ENCODE measurements around the gene SLC6A11.

Gene SLC6A11

GRCh38 chr3:10780922-10781321 lies 35.1 kb upstream of the SLC6A11 start:
- Mint-ChIP-seq H3K27me3 (peaks cover 13% of the 10 kb centered on the region), H3K27ac (no peak overlapping the region), H3K9me3 (no peaks in the 10 kb centered on the region), H3K36me3 (no peaks in the 10 kb centered on the region), H3K4me3 (no peak overlapping the region), H3K4me1 (no peaks in the 10 kb centered on the region)

- H3K9me3 Mint-ChIP-seq, result no peaks in the 10 kb centered on the region
- no peaks in the 10 kb centered on the region for H3K36me3 Mint-ChIP-seq
Observed at GRCh38 chr3:10781981-10782380, 34.0 kb upstream of the SLC6A11 start.

GRCh38 chr3:10783360-10784351 lies 32.4 kb upstream of the SLC6A11 start:
- no peaks in the 10 kb centered on the region for H3K9me3 Mint-ChIP-seq
- no peaks in the 10 kb centered on the region for H3K4me1 Mint-ChIP-seq
- no peak overlapping the region for H3K4me3 Mint-ChIP-seq
- no peak overlapping the region for H3K27ac Mint-ChIP-seq
- H3K36me3 Mint-ChIP-seq, result no peaks in the 10 kb centered on the region
- H3K27me3 Mint-ChIP-seq, result peaks cover 9% of the 10 kb centered on the region

More at GRCh38 chr3:10781981-10782380, 34.0 kb upstream of the SLC6A11 start:
- Mint-ChIP-seq H3K27me3 (peaks cover 10% of the 10 kb centered on the region), H3K4me1 (no peaks in the 10 kb centered on the region), H3K27ac (no peak overlapping the region), H3K4me3 (no peak overlapping the region)

- Mint-ChIP-seq H3K4me3 (no peak overlapping the region), H3K27ac (no peak overlapping the region), H3K9me3 (no peaks in the 10 kb centered on the region), H3K36me3 (no peaks in the 10 kb centered on the region), H3K4me1 (no peaks in the 10 kb centered on the region), H3K27me3 (peaks cover 13% of the 10 kb centered on the region)
Observed at GRCh38 chr3:10786640-10787039, 29.4 kb upstream of the SLC6A11 start.

- H3K4me1 Mint-ChIP-seq, result no peaks in the 10 kb centered on the region
- H3K36me3 Mint-ChIP-seq, result no peaks in the 10 kb centered on the region
- no peak overlapping the region for H3K4me3 Mint-ChIP-seq
- no peak overlapping the region for H3K27ac Mint-ChIP-seq
- peaks cover 21% of the 10 kb centered on the region for H3K27me3 Mint-ChIP-seq
- H3K9me3 Mint-ChIP-seq, result no peaks in the 10 kb centered on the region
Observed at GRCh38 chr3:10788451-10788850, 27.6 kb upstream of the SLC6A11 start.

- Mint-ChIP-seq H3K36me3 (no peaks in the 10 kb centered on the region), H3K27ac (no peak overlapping the region), H3K4me3 (no peak overlapping the region), H3K4me1 (no peaks in the 10 kb centered on the region), H3K27me3 (peaks cover 19% of the 10 kb centered on the region), H3K9me3 (no peaks in the 10 kb centered on the region)
Observed at GRCh38 chr3:10790713-10791112, 25.3 kb upstream of the SLC6A11 start.

- Mint-ChIP-seq H3K4me1 (no peaks in the 10 kb centered on the region), H3K4me3 (no peak overlapping the region), H3K27me3 (peaks cover 19% of the 10 kb centered on the region), H3K27ac (no peak overlapping the region), H3K9me3 (no peaks in the 10 kb centered on the region), H3K36me3 (no peaks in the 10 kb centered on the region)
Observed at GRCh38 chr3:10792208-10792607, 23.8 kb upstream of the SLC6A11 start.

GRCh38 chr3:10798600-10799367 lies 17.2 kb upstream of the SLC6A11 start:
- H3K27ac Mint-ChIP-seq, result no peak overlapping the region
- no peaks in the 10 kb centered on the region for H3K4me1 Mint-ChIP-seq
- H3K27me3 Mint-ChIP-seq, result peaks cover 10% of the 10 kb centered on the region
- no peak overlapping the region for H3K4me3 Mint-ChIP-seq
- no peaks in the 10 kb centered on the region for H3K36me3 Mint-ChIP-seq
- H3K9me3 Mint-ChIP-seq, result no peaks in the 10 kb centered on the region

GRCh38 chr3:10804183-10804648 lies 11.8 kb upstream of the SLC6A11 start:
- Mint-ChIP-seq H3K36me3 (no peaks in the 10 kb centered on the region), H3K9me3 (no peaks in the 10 kb centered on the region), H3K4me1 (no peaks in the 10 kb centered on the region), H3K27ac (no peak overlapping the region), H3K27me3 (peaks cover 17% of the 10 kb centered on the region), H3K4me3 (no peak overlapping the region)

GRCh38 chr3:10806006-10806405 lies 10.0 kb upstream of the SLC6A11 start:
- Mint-ChIP-seq H3K27ac (no peak overlapping the region), H3K27me3 (peaks cover 18% of the 10 kb centered on the region)

GRCh38 chr3:10808130-10808735 lies 7.8 kb upstream of the SLC6A11 start:
- Mint-ChIP-seq H3K27ac (no peak overlapping the region), H3K36me3 (no peaks in the 10 kb centered on the region), H3K4me1 (no peaks in the 10 kb centered on the region), H3K27me3 (peaks cover 17% of the 10 kb centered on the region), H3K4me3 (no peak overlapping the region), H3K9me3 (no peaks in the 10 kb centered on the region)

More at GRCh38 chr3:10806006-10806405, 10.0 kb upstream of the SLC6A11 start:
- no peaks in the 10 kb centered on the region for H3K36me3 Mint-ChIP-seq
- H3K4me3 Mint-ChIP-seq, result no peak overlapping the region
- no peaks in the 10 kb centered on the region for H3K4me1 Mint-ChIP-seq
- no peaks in the 10 kb centered on the region for H3K9me3 Mint-ChIP-seq

GRCh38 chr3:10808974-10809373 lies 7.1 kb upstream of the SLC6A11 start:
- Mint-ChIP-seq H3K4me1 (no peaks in the 10 kb centered on the region), H3K36me3 (no peaks in the 10 kb centered on the region), H3K27me3 (peaks cover 17% of the 10 kb centered on the region), H3K27ac (no peak overlapping the region), H3K9me3 (no peaks in the 10 kb centered on the region), H3K4me3 (no peak overlapping the region)

- Mint-ChIP-seq H3K4me1 (no peaks in the 10 kb centered on the region), H3K27ac (no peak overlapping the region), H3K27me3 (peaks cover 29% of the 10 kb centered on the region), H3K9me3 (peaks cover 5% of the 10 kb centered on the region), H3K36me3 (no peaks in the 10 kb centered on the region), H3K4me3 (no peak overlapping the region)
Observed at GRCh38 chr3:10810376-10810775, 5.7 kb upstream of the SLC6A11 start.

GRCh38 chr3:10813425-10813824 lies 2.6 kb upstream of the SLC6A11 start:
- no peaks in the 10 kb centered on the region for H3K4me1 Mint-ChIP-seq
- H3K9me3 Mint-ChIP-seq, result peaks cover 5% of the 10 kb centered on the region
- no peak overlapping the region for H3K27ac Mint-ChIP-seq
- H3K4me3 Mint-ChIP-seq, result no peak overlapping the region
- H3K36me3 Mint-ChIP-seq, result no peaks in the 10 kb centered on the region
- H3K27me3 Mint-ChIP-seq, result peaks cover 27% of the 10 kb centered on the region

GRCh38 chr3:10814623-10815022 lies 1.4 kb upstream of the SLC6A11 start:
- no peaks in the 10 kb centered on the region for H3K36me3 Mint-ChIP-seq
- peaks cover 5% of the 10 kb centered on the region for H3K9me3 Mint-ChIP-seq
- peaks cover 24% of the 10 kb centered on the region for H3K27me3 Mint-ChIP-seq
- no peak overlapping the region for H3K27ac Mint-ChIP-seq
- H3K4me3 Mint-ChIP-seq, result no peak overlapping the region
- no peaks in the 10 kb centered on the region for H3K4me1 Mint-ChIP-seq

Measured in activated naive CD4-positive, alpha-beta T cell treated with anti-CD3 and anti-CD28 coated beads, Interleukin-2, amount 50 U/mL, for 24 hours (primary cell).